SK-N-MC (cell line): ENCODE measurements around the gene GP1BB.

Source experiments
- EZH2 ChIP-seq: fragments of 200-600 bp; sonication (generic); IDR thresholded peaks from one replicate; pipeline ENCODE4 v1.6.1; 2017; ENCODE audit warnings: antibody characterized with exemption
- POLR2AphosphoS5 ChIP-seq: IDR thresholded peaks from 2 replicates; pipeline ENCODE4 v1.6.1; 2012; ENCODE audit warnings: mild to moderate bottlenecking, low read depth, low read length, borderline replicate concordance

DNA sequence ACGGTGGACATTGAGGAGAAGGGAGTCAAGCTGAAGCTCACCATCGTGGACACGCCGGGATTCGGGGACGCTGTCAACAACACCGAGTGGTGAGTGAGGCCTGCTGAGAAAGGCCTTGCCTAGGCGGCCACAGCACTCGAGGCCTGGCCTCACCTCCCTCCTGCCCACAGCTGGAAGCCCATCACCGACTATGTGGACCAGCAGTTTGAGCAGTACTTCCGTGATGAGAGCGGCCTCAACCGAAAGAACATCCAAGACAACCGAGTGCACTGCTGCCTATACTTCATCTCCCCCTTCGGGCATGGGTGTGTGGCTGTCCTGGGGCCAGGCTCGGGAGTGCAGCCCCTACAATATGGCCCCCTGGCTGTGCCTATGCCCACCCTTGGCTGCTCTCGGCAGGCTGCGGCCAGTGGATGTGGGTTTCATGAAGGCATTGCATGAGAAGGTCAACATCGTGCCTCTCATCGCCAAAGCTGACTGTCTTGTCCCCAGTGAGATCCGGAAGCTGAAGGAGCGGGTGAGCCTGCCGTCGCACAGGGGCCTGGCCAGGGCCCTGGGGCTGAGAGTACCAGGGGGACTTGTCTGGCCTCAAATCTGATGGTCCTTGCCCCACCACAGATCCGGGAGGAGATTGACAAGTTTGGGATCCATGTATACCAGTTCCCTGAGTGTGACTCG lies 3.0 kb upstream of the GP1BB start:
- TF ChIP-seq POLR2AphosphoS5 (no peak), EZH2 (no peak)
